Epidermal melanocyte (primary cell): ENCODE results near the gene RAMACL.
A peak's percentile ranks its signal among the peaks of the same experiment; 100 is the strongest.
"Not testable (repeated sequence)": the region's sequence is repeated elsewhere in the genome, so short reads cannot be mapped to it uniquely, and the experiment has no call there.

Experiments used
- DNase-seq: peaks from one replicate; pipeline ENCODE4 v3.0.0; 2011; ENCODE audit warnings: low spot score; ENCODE audit not compliant: insufficient read length

Gene RAMACL

DNA sequence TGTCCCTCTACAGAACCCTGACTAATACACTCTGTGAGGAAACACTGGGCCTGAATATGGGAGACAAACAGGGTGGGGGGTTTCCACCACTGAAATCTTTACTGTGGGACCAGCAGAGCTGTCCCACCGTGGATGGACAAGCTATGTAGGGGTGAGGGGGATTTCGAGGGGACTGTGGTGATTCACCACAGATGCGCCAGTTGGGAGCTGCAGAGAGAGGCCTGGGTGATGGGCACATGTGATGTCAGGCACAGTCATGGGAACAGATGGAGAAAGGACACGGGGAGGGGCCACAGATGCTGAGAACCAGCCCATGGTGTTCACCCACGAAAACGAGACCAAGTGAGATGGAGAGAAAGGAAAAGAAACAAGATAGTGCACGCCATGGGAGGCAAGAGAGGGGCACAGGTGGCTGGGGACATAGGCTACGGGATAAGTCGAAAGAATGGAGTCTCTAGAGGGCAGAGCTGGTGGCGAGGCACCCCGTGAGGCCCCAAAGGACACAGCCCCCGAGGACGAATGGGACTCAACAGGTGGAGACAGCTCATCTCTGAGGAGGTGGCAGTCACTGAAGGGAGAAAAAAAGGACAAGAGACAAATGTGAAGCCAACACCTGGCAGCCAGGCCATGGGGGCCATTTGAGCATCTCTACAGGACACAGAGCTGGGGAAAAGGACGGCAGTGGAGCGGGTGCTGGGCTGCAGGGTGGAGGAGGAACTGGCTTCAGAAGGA is 10.5 kb upstream of the RAMACL start:
- DNase-seq = no peak

DNA sequence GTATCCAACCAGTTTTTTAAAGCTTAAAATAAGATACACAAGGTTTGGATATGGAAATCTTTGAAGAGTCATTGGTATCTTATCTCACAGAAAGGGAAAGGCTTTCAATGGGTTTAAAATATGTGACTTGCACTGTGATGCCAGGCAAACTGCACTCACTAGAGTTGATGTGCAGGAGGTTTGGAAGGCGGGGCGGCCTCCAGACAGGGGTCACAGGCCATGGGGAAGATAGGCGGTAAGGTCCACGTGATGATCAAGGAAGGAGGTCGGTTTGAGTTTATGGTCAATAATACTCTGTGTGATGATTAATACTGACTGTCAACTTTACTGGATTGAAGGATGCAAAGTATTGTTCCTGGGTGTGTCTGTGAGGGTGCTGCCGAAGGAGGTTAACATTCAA is 9.5 kb upstream of the RAMACL start:
- DNase-seq = no peak

DNA sequence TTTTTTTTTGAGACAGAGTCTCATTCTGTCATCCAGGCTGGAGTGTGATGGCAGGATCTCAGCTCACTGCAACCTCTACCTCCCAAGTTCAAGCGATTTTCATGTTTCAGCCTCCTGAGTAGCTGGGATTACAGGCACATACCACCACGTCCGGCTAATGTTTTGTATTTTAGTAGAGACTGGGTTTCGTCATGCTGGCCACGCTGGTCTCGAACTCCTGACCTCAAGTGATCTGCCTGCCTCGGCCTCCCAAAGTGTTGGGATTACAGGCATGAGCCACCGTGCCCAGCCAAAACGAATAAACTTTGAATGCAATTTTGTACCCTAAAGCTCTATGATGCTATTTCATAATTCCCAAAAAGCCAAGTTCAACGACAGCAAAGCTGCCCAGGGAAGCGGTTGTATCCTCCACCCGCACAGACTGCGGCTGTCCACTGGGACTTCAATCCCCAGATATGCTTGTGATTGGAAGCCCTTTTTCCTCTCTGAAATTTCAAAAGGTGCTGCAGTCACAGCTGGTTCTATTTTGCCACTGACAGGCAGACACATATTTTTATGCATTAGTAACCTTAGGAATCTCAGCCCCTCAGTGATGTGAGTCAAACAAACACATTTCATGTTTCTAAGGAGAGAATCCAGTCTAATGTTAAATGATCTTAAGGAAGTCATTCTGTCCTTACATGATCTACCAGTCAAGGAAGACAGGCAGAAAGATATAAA is 8.7 kb upstream of the RAMACL start:
- peak; percentile 58 for DNase-seq

DNA sequence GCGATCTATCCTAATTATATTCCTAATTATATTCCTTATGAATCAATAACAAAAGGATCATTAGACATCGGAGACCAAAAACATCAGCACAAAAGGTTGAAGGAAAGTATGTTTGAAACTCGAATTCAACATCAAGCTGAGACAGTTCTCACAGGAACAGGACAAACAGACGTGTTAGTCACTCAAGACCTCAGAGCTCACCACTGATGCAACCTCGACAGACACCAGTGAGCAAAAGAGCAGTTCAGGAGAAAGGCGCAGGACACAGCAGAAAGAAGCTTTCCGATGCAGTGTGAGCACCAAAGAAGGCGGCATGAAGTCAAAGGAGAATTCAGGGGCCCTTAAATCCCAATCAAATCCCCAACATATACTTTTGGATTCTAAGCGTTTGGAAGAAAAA is 6.3 kb upstream of the RAMACL start:
- DNase-seq = no peak

DNA sequence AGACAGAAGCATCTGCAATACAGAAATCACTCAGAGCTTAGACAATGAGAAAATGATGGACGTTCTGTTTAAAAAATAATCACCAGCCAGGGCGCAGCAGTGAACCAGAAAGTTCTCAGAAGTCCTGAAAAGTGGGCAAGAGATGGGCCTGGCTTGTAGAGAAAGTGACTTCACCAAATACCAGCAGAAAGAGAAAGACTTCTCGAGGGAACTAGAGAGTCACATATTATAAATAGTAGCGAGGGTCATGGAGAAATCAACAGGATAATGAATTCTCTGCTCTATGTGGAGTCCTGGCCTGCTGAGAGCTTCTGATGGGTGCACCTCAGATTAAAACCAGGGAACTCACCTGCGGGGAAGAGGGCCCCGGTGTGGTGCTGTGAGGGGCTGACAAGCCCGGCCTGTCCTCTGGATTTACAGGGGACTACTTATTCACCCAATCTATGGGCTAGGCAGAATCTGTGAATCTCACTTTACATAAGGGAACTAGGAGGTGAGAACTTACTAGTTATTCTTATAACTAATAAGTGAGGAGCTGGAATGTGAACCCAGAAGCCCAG is 5.6 kb upstream of the RAMACL start:
- DNase-seq = no peak

DNA sequence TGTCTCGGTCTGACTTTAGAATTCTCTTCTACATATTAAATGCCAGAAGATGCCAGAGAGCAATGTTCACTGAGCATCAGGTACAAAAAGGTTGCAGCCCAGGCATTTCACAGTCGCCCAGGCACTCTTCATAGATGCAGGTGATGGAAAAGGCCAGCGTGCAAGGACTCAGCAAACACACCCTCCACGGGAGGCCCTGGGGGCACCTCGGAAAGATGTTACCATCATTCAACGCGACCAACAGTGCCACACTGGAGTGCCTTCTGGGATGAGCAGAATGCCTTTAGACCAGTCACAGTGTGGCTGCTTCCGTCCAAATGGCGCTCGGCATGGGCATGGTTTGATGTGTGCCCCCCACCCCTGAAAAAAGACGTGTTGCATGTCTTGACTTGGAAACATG is 4.5 kb upstream of the RAMACL start:
- DNase-seq = no peak

DNA sequence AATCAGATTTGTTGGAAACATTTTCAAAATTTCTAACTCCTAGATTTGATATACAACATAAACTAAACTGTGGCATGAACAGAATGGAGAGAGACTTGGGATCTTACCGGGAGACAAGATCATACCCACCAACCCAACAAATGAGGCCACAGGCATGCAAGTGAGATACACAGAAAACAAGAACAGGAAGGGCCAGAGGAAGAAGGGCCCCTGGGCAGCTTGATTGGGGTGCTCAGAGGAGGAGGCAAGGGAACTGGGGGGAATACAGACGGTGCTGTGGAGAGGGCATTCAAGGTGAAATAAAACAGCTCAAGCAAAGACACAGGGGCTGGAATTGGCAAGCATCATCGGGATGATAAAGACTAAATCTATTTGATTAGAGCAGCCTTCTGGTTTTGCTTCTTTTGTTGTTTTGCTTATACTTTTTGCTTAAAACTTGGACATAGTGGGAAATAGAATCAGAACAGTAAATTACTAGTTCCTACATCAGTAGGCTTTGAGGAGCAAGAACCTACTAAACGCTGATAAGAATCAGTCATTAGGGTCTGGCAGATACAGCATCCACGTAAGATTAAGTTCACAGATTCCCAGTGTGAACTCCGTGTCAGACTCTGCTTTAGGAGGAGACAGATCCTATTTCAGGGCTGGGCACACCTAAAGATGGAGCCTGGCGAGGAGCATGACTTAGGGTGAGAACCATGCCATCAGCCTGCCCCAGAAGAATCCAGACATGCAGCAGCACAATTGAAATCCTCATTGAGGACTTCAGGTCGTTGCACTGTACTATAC is 3.5 kb upstream of the RAMACL start:
- DNase-seq = no peak

DNA sequence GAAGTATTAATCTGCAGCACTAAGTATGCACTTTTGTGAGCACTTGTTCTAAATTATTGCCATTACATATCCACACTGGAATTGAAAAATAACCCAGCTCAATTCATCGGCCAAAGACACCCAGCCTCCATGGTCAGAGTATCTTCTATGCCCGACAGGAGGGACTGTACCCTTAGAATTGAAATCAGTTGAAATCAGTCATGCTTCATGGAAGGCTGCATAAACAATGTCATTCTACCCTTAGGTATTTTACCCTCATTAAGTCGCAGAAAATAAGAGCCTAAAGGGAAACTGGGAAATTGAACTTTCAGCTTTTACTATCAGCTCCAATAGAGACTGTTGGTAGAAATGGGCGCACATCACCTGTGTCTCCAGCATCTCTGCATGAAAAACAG is 2.9 kb upstream of the RAMACL start:
- no peak for DNase-seq

DNA sequence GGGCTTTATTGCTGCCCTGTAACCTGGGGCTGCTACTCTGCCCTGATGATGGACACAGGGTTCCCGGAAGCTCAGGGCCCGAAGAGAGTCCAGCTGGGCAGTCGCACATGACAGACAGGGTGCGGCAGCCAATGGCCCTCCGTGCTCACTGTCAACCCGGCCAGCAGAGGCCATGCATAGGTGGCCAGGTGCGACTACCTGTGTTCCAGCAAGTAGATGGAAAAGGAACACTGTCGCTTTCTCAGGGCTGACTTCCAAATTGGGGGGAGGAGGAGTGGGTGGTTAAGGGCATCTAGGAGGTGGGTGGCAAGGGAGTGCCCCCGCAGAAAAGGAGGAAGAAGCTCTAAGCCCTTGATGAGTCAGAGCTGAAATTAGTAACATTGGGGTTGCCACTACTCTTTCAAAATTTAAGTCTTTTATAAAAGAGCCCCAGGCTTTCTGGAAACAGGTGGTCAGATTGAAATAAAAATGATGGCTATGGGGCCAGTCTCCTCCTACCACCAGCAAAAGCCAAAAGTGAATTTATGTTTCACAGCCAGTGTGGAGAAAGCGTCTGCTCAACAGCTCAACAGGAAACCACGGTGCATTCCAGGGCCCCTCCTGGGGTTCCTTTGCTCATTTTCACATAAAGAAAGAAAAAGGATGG is 2.3 kb upstream of the RAMACL start:
- no peak for DNase-seq

DNA sequence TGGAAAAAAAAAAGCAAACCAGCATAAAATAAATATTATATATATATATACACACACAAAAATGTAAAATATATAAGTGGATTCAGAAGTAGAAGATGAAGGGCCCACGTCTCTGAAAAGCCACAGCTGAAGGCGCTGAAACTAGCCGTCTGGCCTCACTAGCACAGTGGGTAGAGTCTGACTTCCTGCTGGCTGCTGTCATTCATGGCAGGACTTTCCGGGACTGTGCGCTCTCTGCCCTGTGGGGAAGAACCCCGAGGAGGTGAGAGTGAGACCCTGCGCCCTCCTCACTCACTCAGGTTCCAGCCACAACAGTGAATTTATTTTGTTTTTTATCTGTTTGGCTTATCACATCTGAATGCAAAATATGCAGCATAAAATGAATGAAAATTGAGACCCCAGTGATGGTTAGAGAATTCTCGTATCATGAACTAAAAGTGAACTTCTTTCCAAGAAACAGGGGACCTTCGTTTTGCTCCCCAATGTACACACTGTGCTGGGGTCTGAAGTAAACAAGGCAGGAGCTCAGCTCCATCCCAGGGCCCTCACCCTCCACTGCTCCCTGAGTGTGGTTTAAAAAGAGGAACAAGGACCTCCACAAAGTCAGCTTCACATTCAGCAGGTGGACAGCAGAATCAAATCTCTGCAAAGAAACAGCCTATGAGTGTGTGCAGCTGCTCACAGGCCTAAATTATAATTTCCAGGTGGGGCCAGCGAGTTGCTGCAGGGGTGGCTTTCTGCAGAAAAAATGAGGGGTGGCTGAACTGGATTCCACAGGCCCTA is 1.3 kb upstream of the RAMACL start:
- DNase-seq = no peak

DNA sequence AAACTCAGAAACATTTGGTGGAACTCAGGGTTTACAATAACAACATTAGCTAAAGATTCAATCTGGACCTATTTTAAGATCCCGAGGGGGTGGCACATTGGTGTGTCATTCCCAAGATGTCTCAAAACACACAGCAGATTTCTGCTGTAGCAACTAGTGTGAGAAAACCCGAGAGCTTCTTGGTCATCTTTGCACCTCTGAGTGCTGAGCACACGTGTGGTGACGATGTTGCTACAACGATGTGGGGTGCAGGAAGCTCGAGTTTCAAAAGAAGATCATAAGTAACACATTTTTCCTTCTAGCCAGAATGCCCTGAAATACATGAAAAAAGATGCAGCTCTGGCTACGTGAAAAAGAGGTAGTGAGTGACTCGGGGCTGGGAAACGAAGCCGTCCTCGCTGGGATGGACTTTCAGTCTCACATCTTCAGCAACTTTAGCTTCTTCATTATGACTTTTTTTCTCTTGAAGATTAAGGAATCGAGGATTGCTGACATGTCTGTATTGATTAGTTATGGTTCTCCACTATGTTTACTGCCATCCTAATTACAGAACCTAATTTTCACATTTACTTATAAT is 1.5 kb downstream of the RAMACL start:
- DNase-seq = no peak

DNA sequence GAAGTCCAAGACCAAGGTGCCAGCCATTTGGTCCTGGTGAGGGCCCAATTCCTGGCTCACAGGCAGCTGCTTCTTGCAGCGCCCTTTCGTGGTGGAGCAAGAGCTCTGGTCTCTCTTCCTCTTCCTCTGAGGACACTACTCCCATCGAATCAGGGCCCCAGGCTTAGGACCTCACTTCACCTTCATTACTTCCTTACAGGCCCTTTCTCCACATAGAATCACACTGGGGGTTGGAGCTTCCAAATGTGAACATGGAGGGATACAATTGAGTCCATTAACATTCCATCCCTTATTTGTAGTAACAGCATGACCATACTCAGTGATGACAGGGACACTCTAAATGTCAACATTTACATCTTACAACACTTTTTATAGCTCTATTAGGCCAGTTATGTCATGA is 2.3 kb downstream of the RAMACL start:
- no peak for DNase-seq

DNA sequence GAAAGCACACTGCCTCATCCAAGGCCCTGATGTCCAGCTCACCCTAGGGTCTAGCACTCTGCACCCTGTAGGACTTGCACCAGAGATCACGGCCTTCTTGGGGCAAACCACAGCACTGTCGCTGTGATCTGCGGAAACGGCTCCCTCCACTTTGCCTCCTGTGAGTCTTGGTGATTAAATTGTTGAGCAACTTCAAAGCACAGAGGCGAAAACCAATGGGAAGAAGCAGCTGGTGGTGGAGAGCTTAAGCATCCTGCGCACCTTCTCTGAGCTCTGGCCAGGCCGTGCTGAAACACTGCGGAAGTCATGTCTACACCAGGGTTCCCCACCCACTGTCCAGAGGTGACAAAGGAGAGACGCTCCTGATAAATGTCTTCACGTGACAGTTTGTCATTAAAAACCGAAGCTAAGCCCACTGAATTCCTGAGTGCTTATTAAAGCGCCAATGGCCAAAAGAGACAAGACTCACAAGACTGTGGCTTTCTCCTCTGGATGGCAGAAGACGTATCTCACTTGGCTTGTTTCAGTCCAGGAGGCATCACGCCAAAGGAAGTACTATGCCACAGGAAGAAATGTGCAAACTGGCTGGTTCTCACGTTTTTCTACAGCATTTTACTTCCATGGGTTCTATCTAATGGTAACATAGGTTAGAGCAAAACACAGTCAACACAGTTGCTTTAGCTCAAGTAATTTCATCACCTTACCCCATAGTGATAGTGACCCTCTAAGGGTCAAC is 3.1 kb downstream of the RAMACL start:
- DNase-seq = no peak

DNA sequence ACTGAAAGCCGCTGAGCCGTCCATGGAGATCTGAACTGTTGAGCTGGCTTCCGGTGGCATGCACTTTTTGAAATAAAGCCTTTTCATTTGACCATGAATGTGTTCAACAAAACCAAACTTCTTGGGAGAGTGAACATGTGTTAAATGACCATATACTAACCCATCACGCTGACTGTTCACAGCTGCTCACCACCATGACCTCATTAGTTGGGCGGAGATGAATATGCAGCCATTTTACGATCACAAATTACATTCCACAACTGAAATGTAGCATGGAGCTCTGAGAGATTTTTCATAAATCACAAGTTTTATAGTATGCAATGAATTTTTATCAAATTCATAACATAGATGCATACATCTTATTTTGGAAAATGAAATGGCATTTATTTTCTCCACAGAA is 4.2 kb downstream of the RAMACL start:
- DNase-seq = no peak

DNA sequence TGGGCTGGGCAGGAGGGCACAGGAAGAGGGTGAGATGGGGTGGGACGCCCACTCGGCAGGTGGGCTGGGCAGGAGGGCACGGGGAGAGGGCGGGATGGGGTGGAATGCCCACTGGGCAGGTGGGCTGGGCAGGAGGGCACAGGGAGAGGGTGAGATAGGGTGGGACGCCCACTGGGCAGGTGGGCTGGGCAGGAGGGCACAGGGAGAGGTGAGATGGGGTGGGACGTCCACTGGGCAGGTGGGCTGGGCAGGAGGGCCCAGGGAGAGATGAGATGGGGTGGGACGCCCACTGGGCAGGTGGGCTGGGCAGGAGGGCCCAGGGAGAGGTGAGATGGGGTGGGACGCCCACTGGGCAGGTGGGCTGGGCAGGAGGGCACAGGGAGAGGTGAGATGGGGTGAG is 4.7 kb downstream of the RAMACL start:
- DNase-seq = not testable (repeated sequence)

DNA sequence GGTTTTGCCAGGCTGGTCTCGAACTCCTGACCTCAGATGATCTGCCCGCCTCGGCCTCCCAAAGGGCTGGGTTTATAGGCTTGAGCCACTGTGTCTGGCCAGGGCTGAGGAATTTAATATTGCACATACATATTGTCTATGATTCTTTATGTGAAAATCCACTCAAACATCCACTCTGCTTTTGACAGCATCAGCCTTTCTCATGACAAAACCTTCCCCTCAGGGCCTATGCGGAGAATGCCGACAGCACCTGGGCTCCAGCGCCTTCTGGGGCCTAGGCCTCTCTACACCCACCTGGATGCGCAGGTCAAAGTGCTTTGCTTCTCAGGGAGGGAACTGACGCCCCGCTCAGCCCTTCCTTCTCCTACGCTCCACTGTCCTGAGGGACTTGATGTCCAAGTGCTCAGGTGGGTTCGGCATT is 5.4 kb downstream of the RAMACL start:
- no peak for DNase-seq

DNA sequence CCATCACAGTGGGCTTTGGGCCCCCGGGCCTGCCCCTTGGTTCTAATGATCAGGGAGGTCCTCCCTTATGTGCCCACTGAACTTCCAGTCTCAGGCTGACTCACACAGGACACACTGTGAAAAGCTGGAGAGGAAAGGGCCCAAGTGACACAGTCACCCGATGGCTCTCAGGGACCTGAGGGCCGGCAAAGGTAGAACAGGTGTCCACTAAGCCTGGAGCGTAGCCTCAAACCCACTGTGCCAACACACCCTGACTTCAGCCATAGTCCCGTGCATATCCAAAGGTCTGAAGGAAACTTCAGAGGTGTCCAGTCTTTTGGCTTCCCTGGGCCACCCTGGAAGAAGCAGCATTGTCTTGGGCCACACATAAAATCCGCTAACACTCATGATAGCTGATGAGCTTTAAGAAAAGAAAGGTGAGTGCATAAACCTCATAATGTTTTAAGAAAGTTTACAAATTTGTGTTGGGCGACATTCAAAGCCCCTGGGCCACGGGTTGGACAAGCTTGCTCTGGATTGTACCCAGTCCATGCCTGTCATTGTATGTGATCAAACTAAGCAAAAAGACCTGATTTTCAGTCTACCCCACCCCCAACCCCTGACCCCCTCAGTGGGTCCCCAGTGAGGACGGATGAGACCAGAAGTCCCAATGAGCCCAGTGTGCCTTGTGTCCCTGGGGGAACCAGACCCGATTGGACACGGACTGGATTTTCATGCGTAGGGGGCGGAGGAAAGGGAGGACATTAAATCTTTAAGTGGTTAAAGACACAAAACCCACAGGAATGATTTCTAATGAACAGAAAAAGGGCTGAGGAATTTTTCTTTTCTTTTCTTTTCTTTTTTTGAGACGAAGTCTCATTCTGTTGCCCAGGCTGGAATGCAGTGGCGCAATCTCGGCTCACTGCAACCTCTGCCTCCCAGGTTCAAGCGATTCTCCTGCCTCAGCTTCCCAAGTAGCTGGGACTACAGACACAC is 6.1 kb downstream of the RAMACL start:
- peak; percentile 43 for DNase-seq

DNA sequence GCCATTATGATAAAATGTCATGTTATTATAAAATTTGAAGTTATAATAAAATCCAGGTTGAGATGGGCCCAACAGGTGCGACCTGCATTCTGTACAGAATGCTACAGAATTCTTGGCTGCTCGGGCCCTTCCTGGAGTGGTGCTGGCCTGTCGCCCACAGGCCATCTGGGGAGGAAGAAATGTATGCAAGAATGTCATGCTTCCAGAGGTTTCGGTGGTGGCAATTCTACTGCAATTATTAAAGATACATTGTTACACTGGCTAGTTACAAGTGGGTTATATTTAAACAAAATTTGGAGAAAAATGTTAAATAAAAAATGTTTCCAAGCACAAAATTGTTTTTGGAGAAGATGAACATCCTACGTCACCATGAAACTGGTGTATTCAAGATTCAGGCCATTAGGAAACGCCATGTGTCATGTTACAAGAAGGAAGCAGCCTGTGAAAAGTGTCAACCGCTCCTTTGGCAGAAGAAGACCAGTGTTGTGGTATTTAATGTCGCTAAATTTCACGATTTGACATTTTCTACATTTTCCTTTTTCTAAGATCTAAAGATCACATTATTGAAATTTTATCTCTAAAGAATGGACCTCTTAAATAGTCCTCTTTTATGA is 7.1 kb downstream of the RAMACL start:
- no peak for DNase-seq
